ENCODE results near the gene NHEJ1.

The NHEJ1 gene

DNA sequence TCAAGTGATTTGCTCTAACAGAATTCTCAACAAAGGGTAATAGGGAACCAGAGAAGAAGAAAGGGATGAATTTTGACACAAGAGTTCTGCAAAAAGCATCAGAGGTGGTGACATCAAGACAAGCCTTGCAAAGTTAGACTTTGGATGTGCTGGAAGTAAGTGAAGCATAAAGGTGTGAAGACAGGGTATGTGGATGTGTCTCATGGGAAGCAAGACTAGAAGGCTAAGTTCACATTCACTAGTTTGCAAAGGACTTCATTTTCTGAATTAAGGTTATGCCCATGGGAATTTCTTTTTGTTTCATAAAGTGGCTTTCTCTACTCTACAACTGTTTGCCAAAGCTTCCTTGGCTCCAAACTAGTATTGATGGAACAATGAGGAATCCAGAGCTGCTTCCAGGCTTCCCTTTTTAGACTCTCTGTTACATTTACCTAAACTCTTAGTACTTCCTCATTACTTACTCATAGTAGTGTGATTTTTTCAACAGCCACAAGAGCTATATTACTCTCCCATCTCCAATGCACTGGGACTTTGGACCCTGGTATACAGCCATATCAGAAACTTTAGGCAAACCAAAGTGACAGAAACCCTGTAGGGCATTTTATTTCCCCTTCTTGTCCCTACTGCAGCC, 78.8 kb downstream of the NHEJ1 start:
- Histone ChIP-seq H3K9me3 (ENCODE audit: insufficient read depth, low read length) (no peaks in the 10 kb centered on the region), H3K9ac (ENCODE audit: insufficient read length, low read depth) (no peak overlapping the region), H3K36me3 (ENCODE audit: insufficient read depth, insufficient read length, low read length) (peaks cover 11% of the 10 kb centered on the region), H3K4me3 (ENCODE audit: insufficient read length, low read depth) (no peak overlapping the region), H3K27me3 (ENCODE audit: insufficient read depth, insufficient read length) (no peaks in the 10 kb centered on the region), H3K4me1 (ENCODE audit: insufficient read depth, insufficient read length) (peaks cover 2% of the 10 kb centered on the region)
- no peak for DNase-seq (ENCODE audit: low read depth, low spot score)
- TF ChIP-seq SUZ12 (IDR thresholded peaks at IDR 0.05; ENCODE audit: extremely low read depth, insufficient read depth, insufficient read length) (no peak), ZNF274 (IDR thresholded peaks at IDR 0.05; ENCODE audit: low read depth, low read length) (no peak), YY1 (IDR thresholded peaks at IDR 0.05; ENCODE audit: insufficient read depth, insufficient read length) (no peak)

DNA sequence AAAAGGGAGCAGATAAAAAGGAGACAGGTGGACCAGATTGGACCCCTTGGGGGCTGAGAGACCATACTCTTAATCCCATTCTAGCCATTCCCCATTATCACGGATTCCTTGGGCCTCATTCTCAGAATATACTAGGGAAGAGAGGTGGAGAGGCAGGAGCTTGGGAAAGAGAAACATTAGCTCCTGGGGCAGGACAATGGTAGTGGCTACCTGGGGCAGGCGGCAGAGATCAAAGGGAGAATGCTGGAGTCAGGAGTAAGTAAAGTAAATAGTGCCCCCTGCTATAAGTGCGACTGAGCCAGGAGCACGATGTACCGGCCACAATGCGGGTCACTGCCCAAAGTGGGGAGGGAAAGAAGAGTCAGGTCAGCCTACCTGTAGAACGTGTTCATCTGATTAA, 79.5 kb downstream of the NHEJ1 start:
- no peaks in the 10 kb centered on the region for H3K4me1 ChIP-seq (ENCODE audit: insufficient read depth, insufficient read length)
- H3K9me3 ChIP-seq (ENCODE audit: insufficient read depth, low read length) = no peaks in the 10 kb centered on the region
- no peaks in the 10 kb centered on the region for H3K27me3 ChIP-seq (ENCODE audit: insufficient read depth, insufficient read length)
- H3K4me3 ChIP-seq (ENCODE audit: insufficient read length, low read depth) = no peak overlapping the region
- TF ChIP-seq SUZ12 (IDR thresholded peaks at IDR 0.05; ENCODE audit: extremely low read depth, insufficient read depth, insufficient read length) (no peak), YY1 (IDR thresholded peaks at IDR 0.05; ENCODE audit: insufficient read depth, insufficient read length) (no peak)
- no peak overlapping the region for H3K9ac ChIP-seq (ENCODE audit: insufficient read length, low read depth)
- peaks cover 19% of the 10 kb centered on the region for H3K36me3 ChIP-seq (ENCODE audit: insufficient read depth, insufficient read length, low read length)
- DNase-seq (ENCODE audit: low read depth, low spot score) = no peak

DNA sequence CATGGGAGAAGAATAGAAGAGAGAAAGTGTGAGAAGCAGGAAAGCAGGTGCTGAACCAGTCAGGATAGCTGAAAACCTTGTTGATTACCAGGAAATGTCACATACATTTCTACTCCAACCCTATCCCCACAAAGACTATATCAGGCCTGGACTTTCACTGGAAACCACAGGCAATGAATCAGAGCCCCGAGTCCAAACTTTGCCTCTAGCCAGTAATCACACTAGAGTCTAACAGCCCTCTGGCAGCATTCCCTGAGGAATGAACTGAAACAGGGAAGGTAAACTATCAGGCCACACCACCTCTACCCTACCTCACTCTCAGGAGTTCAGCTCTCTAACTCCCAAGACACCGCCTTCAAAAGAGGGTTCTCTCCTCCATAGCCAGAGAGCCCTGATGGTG, 81.2 kb downstream of the NHEJ1 start:
- Histone ChIP-seq H3K4me3 (ENCODE audit: insufficient read length, low read depth) (no peak overlapping the region), H3K27me3 (ENCODE audit: insufficient read depth, insufficient read length) (no peaks in the 10 kb centered on the region), H3K9ac (ENCODE audit: insufficient read length, low read depth) (no peak overlapping the region), H3K36me3 (ENCODE audit: insufficient read depth, insufficient read length, low read length) (peaks cover 31% of the 10 kb centered on the region), H3K9me3 (ENCODE audit: insufficient read depth, low read length) (no peaks in the 10 kb centered on the region), H3K4me1 (ENCODE audit: insufficient read depth, insufficient read length) (no peaks in the 10 kb centered on the region)
- DNase-seq (ENCODE audit: low read depth, low spot score) = no peak
- TF ChIP-seq YY1 (IDR thresholded peaks at IDR 0.05; ENCODE audit: insufficient read depth, insufficient read length) (no peak), ZNF274 (IDR thresholded peaks at IDR 0.05; ENCODE audit: low read depth, low read length) (no peak), SUZ12 (IDR thresholded peaks at IDR 0.05; ENCODE audit: extremely low read depth, insufficient read depth, insufficient read length) (no peak)

DNA sequence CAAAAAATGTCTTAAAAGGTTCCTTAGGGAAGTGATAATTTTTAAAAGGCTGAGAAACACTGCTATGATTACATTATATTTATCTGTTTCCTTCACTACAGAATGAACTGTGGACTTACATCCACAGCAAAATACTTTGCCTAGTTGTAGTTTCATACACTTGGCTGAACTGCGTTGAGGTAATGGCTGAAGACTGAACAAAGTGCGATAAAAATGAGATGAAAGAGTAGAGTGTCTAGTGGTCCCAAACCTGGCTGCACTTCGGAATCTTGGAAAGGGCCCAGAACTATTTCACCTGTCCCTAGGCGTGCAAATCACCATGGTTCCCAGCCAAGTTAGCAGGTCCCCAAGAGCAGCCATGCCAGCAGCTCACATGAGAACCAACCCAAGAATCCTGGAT, 81.7 kb downstream of the NHEJ1 start:
- no peaks in the 10 kb centered on the region for H3K4me1 ChIP-seq (ENCODE audit: insufficient read depth, insufficient read length)
- TF ChIP-seq SUZ12 (IDR thresholded peaks at IDR 0.05; ENCODE audit: extremely low read depth, insufficient read depth, insufficient read length) (no peak), ZNF274 (IDR thresholded peaks at IDR 0.05; ENCODE audit: low read depth, low read length) (no peak), YY1 (IDR thresholded peaks at IDR 0.05; ENCODE audit: insufficient read depth, insufficient read length) (no peak)

DNA sequence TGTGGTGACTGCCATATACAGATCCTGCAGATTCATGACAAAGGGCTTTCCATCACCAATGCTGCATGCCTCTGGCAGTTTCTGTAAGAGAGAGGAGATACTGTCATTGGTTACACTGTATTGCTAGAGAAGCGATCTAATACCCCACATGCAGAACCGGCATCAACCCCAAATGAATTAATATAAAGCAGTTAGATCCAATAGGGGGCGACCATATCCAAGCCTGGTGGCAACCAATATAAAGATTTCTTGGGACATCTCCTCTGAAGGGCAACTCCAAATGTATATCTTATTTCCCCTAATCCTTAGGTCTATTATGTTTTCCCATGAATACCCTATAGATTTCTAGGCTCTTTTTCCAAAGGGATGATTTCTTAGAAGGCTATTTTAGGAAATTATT, 82.5 kb downstream of the NHEJ1 start:
- no peaks in the 10 kb centered on the region for H3K27me3 ChIP-seq (ENCODE audit: insufficient read depth, insufficient read length)
- H3K36me3 ChIP-seq (ENCODE audit: insufficient read depth, insufficient read length, low read length) = peaks cover 34% of the 10 kb centered on the region
- TF ChIP-seq SUZ12 (IDR thresholded peaks at IDR 0.05; ENCODE audit: extremely low read depth, insufficient read depth, insufficient read length) (no peak), ZNF274 (IDR thresholded peaks at IDR 0.05; ENCODE audit: low read depth, low read length) (no peak), YY1 (IDR thresholded peaks at IDR 0.05; ENCODE audit: insufficient read depth, insufficient read length) (no peak)
- H3K4me3 ChIP-seq (ENCODE audit: insufficient read length, low read depth) = no peak overlapping the region
- DNase-seq (ENCODE audit: low read depth, low spot score) = no peak
- no peaks in the 10 kb centered on the region for H3K4me1 ChIP-seq (ENCODE audit: insufficient read depth, insufficient read length)
- H3K9ac ChIP-seq (ENCODE audit: insufficient read length, low read depth) = no peak overlapping the region
- H3K9me3 ChIP-seq (ENCODE audit: insufficient read depth, low read length) = no peaks in the 10 kb centered on the region

More for the DNA sequence above, 81.7 kb downstream of the NHEJ1 start:
- peaks cover 34% of the 10 kb centered on the region for H3K36me3 ChIP-seq (ENCODE audit: insufficient read depth, insufficient read length, low read length)
- no peaks in the 10 kb centered on the region for H3K27me3 ChIP-seq (ENCODE audit: insufficient read depth, insufficient read length)
- no peak overlapping the region for H3K4me3 ChIP-seq (ENCODE audit: insufficient read length, low read depth)
- H3K9me3 ChIP-seq (ENCODE audit: insufficient read depth, low read length) = no peaks in the 10 kb centered on the region
- H3K9ac ChIP-seq (ENCODE audit: insufficient read length, low read depth) = no peak overlapping the region
- no peak for DNase-seq (ENCODE audit: low read depth, low spot score)

DNA sequence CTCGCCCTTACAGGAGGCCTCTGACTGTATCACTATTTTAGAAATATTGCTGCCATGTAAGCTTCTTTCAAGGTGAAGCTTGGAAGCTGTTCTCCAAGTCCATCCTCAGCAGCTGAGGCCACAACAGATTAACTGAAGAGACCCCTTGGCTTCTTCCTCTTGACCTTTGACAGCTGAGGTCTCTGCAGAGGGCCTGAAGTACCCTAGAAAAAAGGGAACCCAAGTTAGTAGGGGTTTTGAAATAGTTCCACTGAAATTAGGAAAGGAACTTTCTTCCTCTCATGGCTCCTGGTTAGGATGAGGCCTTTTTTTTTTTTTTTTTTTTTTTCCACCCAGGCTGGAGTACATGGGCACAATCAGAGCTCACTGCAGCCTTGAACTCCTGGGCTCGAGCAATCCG, 84.4 kb downstream of the NHEJ1 start:
- Histone ChIP-seq H3K4me3 (ENCODE audit: insufficient read length, low read depth) (no peak overlapping the region), H3K9me3 (ENCODE audit: insufficient read depth, low read length) (no peaks in the 10 kb centered on the region), H3K4me1 (ENCODE audit: insufficient read depth, insufficient read length) (no peaks in the 10 kb centered on the region), H3K9ac (ENCODE audit: insufficient read length, low read depth) (no peak overlapping the region), H3K36me3 (ENCODE audit: insufficient read depth, insufficient read length, low read length) (peaks cover 34% of the 10 kb centered on the region), H3K27me3 (ENCODE audit: insufficient read depth, insufficient read length) (no peaks in the 10 kb centered on the region)
- no peak for DNase-seq (ENCODE audit: low read depth, low spot score)
- no peak for TF ChIP-seq YY1 (IDR thresholded peaks at IDR 0.05; ENCODE audit: insufficient read depth, insufficient read length)
- no peak for TF ChIP-seq ZNF274 (IDR thresholded peaks at IDR 0.05; ENCODE audit: low read depth, low read length)
- no peak for TF ChIP-seq SUZ12 (IDR thresholded peaks at IDR 0.05; ENCODE audit: extremely low read depth, insufficient read depth, insufficient read length)

DNA sequence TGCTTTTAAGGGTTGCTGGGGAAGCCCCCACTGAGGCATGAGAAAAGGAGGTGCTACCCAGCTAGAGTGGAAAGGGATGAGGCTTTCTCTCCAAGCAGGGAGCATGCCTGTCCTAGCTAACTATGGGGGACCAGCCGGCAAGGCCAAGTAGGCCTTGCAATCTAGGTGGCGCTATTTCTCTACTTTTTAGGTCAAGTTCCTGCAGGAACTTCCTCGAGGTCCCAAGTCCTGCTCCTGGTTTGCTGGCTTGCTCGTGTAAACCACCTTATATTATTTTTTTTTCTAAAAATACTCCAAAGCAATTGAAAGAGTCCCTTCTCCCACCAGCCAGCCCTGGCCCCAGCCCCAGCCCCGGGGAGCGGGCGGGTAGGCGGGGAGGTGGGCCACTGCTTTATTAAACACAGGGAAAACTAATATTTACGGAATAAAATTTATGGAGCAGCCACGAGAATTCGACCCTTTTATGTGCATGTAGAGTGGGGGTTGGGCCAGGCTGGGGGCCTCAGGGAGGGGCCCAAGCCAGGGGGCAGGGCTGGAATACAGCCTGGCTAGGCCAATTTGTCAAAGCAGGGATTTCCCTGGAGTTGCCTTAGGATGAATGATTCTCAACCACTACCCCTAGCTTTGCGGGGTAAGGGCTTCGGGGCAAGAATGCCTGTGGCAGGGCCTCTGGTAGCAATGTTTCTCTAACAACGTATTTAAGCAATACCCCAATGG, 87.0 kb downstream of the NHEJ1 start:
- no peaks in the 10 kb centered on the region for H3K9me3 ChIP-seq (ENCODE audit: insufficient read depth, low read length)
- H3K27me3 ChIP-seq (ENCODE audit: insufficient read depth, insufficient read length) = no peaks in the 10 kb centered on the region
- no peak overlapping the region for H3K9ac ChIP-seq (ENCODE audit: insufficient read length, low read depth)
- TF ChIP-seq SUZ12 (IDR thresholded peaks at IDR 0.05; ENCODE audit: extremely low read depth, insufficient read depth, insufficient read length) (no peak), ZNF274 (IDR thresholded peaks at IDR 0.05; ENCODE audit: low read depth, low read length) (no peak), YY1 (IDR thresholded peaks at IDR 0.05; ENCODE audit: insufficient read depth, insufficient read length) (no peak)
- no peak overlapping the region for H3K4me3 ChIP-seq (ENCODE audit: insufficient read length, low read depth)
- H3K4me1 ChIP-seq (ENCODE audit: insufficient read depth, insufficient read length) = no peaks in the 10 kb centered on the region
- peak; percentile 63 for DNase-seq (ENCODE audit: low read depth, low spot score)
- peaks cover 36% of the 10 kb centered on the region for H3K36me3 ChIP-seq (ENCODE audit: insufficient read depth, insufficient read length, low read length)
